SHP77 (cell line): ENCODE measurements around the gene PAX2.
A peak's percentile ranks its signal among the peaks of the same experiment; 100 is the strongest.

Experiments used
- DNase-seq, 2 experiments: peaks; one replicate each; lab custom pipeline; 2025; lab: John Stamatoyannopoulos, UW

The PAX2 gene

DNA sequence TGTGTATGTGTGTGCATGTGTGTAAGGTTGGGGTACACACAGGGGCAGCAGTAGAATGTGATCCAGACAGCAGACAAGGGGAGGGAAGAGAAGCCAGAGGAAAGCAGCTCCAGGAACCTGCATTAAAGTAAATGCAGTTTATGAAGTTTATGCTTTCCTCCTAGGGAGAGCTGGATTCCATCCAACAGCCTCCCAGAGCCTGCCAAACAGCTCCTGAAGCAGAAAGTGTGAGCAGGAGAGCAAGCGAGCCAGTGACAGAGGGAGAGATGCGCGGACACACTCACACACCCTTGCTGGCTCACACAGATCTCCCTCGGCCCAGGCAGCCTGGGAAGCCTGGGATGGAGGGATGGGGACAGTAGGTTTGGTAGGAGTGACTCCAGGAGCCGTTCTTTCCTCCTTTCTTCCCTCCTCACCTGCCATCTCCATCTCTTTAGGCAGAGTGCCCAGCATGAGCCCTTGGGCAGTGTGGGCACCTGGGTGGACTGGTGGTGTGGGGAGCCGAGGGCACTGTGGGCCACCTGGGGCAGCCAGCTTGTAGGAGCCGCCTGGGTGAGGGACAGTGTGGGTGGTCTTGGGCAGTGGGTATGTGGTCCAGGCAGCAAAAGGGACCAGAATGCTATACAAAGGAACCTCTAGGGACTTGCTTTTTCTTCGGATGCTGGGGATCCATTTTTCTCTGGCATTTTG lies 46.1 kb downstream of the PAX2 start:
- DNase-seq, result no peak

DNA sequence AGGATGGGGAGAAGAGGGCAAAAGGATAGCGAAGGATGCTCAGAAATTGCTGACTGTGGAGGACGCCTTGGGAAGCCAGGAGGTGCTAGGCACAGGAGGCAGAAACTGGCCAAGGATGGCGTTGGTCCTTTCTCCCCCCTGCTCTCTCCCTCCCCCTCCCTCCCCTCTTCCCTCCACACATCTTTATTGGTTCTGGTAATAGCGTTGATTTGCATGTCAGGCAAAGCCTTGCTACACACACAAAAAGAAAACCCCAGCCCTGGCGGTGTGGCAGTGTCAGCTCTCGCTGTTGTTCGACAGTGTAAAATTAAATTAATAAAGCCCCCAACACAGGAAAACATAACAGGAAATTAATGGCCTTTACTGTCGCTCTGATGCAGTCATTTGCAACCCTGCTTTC lies 47.2 kb downstream of the PAX2 start:
- no peak for DNase-seq

DNA sequence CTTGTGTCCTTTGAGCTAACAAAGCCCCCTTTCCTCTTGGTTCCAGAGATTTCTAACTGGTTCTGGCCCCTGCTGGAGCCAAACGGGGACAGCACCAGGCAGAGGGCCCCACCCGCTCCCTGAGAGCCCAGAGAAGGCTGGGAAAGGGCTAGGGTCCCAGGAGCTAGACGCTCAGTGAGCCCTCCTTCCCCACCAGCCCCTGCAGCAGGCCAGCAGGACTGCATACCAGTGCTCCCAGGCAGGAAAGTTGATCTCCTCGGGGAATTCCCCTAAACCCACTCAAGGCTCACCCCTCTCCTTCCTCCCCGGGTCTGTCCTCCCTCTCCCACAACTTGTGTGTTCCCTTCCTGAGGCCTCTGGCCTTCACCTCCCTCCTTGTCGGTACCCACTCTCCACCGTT lies 47.7 kb downstream of the PAX2 start:
- DNase-seq, result no peak

DNA sequence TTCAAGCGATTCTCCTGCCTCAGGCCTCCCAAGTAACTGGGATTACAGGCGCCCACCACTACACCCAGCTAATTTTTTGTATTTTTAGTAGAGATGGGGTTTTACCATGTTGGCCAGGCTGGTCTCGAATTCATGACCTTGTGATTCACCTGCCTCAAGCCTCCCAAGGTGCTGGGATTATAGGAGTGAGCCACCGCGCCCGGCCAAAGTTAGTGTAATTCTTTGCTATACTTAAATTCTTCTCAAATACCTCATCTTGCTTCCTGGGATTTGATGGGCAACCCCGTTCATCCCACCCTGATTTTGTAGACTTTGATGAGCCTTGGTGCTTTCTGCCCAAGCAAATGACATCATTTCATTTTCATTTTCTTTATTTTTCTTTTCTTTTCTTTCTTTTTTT lies 54.5 kb downstream of the PAX2 start:
- DNase-seq, result no peak

DNA sequence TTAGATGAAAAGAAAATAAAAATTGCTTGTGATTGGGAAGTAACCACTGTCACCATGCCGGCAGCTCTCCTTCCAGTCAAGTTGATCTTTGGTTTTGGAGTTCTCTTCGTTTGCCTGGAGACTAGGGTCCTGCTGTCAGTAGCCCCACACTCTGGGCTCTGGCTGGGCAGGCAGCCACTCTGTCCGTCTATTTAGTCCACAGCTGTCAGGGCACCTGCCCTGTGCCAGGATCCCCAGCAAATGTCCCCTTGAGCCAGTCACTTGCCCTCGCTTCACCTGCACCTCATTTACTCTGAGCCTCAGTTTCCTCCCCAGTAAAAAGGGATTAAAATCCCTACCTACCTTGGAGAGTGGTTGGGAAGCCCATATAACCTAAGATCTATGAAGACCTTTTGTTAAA lies 55.5 kb downstream of the PAX2 start:
- DNase-seq, result no peak

DNA sequence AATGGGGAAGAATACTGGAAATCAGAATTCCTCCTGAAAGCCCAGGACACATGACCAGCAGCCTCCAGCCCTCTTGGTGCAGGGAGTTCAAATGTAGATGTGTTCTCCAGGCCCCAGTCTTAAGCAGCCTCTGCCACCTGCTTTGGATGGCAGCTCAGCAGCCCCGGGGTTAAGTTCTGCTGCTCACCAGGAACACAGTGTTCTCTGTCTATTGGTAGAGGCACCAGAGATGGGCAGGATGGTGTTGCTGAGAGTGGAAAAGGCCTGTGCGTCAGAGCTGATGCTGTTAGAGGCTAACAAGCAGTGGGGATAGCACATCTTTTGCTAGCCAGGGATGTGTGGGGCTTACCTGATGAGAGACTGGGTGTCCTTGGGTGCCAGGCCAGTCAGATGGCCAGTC lies 56.8 kb downstream of the PAX2 start:
- no peak for DNase-seq

DNA sequence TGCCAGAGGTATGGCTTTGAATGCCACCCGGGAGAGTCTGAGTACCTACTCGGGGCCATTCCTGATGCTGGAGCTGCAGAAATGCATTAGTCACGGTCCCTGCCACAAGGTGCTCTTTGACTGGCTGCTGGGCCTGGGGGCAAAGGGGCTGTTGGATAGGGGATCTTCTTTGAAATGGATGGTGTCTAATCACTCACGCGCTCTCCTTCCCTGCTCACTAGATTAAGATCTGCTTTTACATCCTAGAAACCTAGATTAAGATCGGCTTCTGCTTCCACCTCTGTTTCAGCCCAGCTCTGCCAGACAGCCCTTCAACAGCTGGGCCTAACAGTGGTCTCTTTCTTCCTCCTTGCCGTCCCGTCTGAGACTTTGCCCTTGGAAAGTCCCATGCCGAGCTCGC lies 57.2 kb downstream of the PAX2 start:
- no peak for DNase-seq

DNA sequence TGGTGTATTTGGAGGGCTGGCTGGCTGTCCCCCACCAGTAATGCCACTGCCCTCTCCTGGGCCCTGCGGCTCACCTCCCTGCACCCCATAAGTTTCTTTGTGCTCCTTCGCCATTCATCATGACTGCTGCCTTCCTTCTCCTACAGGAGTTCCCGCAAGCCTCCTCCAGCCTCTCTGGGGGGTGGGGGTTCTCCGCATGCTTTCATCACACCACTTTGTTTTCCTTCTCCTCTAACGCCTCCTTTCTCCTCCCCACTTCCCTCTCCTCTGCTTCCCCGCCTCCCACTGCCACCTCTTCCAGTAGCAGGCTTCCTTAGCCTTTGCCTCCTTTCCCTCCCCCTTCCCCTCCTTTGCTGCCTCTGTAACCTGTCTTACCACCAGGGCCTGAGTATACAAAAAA lies 58.1 kb downstream of the PAX2 start:
- no peak for DNase-seq

DNA sequence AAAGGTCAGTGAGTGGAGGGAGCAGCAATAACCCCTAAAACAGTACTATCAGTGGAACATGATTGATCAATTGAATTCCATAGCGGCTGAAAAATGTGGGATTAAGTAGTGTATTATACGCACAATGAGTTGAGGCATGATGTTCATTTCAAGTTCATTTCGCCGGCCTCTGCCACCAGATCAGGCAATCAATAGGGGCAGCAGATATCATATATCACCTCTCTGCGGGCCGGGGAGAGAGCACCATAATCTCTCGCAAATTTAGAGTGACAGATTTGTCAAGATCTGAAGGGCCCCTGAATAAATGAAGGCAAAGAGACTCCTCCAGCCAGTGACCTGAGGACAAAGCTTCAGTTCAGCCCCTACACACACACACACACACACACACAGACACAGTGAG lies 58.5 kb downstream of the PAX2 start:
- DNase-seq, result no peak

DNA sequence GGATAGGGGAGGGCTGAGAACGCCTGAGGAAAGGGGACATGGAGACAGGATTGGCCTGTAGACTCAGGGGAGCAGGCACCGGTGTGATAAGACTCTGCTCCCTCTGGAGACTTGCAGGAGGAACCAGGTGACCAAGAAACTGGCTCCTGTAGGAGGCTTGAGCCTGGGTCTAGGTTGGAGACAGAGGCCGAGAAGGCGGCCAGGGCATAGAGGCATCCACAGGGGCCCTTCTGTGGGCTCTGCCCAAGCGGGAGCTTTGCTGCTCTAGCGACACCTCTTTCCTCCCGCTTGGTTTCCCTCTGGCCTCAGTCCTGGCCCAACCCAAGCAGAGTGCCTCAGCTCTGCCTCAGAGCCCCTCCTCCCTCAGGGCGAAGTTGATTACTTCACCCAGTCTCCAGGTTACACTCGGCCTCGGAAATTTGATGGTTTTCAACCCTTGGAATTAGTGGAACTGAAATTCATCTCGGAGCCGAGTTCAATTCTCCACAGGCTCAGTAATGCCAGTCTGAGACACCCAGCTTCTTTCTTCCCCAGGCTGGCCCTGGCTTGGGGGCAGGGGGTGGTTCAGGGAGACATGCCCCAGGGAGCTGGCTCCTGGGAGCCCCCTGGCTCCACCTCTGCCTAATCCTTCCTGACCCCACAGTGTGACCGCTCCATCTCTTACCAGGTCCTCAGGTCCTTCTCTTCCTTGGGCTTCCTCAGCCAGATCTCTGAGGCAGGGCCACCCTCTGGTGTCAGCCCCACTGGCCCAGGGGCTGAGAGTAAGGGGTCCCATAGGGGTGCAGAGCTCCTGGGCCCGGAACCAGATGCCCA lies 60.4 kb downstream of the PAX2 start:
- no peak for DNase-seq

DNA sequence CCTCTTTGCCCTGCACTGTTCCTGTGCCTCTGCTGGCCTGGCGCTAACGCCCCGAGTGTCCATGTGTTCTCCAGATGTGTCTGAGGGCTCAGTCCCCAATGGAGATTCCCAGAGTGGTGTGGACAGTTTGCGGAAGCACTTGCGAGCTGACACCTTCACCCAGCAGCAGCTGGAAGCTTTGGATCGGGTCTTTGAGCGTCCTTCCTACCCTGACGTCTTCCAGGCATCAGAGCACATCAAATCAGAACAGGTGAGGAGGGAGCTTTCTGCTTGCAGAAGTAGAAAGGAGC lies 60.9 kb downstream of the PAX2 start:
- DNase-seq, result no peak

DNA sequence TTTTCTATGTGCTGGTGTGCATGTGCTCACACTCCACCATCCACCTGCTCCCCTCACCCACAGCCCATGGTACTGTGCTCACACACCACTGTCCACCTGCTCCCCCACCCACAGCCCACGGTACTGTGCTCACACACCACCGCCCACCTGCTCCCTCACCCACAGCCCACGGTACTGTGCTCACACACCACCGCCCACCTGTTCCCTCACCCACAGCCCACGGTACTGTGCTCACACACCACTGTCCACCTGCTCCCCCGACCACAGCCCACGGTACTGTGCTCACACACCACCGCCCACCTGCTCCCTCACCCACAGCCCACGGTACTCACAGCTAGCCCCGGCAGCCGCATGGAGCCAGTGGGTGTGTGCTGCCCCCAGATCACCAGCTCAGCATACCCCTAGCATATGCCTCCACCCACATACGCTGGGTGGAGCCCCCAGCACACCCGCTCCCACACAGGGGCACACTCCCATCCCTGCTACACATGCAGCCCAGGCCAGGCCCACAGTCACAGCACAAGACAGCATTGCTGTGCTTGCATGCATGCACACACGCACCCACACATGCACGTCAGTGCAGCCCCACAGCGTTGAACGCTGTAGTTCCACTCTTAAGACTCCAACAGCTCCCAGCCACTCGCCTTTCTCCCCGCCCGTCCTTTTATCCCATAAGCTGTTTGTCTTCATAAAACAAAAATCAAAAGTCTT lies 62.0 kb downstream of the PAX2 start:
- DNase-seq, result no peak

DNA sequence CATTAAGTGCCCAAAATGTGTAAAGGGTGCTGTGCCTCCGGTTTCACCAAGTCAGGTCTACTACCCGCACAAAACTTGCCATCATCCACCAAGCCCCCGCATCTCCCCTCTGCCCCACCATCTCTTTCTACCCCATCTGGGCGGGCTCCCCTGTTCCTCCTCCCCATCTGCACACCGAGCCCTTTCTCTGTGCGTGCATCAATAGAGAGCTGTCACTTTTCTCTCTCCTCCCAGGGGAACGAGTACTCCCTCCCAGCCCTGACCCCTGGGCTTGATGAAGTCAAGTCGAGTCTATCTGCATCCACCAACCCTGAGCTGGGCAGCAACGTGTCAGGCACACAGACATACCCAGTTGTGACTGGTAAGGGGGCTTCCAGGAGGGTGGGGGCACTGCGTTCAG lies 63.5 kb downstream of the PAX2 start:
- no peak for DNase-seq

DNA sequence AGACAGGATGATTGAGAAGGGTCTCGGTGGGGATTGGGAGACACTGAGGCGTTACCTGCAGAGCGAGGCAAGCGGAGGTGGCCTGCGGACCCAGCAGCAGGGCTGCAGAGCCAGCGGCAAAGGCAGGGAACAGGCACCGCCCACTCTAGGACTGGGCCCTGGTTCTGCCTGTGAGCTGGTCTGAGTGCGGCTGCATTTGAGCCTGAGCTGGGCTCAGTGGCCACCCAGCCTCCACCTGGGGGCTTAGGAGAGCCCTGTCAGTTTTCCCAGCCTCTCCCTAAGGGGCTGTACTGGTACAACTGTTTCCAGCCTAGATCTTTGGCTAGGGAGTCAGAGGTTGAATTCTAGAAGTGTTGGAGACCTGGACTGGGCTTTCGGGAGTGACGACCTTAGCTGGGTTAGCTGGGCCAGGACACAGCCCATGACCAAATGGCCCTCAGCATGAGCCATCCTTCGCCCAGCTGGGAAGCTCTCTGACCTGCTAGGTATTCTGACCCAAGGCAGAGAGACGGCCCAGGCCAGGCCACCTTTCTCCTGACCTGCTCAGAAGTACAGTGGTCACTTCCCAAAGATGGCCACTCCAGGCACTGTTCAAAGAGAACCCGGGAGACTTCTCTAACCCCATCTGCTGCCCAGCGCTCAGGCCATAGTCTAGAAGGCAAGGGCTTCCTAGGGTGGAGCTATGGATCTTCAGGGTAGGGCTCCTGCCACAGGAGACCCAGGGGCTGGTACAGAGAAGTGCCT lies 64.9 kb downstream of the PAX2 start:
- no peak for DNase-seq

DNA sequence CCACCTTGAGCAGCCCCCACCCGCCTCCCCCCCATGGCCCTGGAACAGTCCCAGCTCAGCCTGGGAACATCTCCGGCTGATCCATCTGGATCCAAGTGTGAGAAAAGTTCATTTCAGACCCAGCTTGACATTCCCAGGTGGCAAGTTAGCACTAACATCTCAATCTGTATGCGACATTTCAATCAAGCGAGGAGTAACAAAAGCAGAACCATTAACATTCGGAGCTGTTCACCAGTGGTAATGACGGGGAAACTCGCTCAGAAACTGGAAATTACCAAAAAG lies 65.4 kb downstream of the PAX2 start:
- no peak for DNase-seq

DNA sequence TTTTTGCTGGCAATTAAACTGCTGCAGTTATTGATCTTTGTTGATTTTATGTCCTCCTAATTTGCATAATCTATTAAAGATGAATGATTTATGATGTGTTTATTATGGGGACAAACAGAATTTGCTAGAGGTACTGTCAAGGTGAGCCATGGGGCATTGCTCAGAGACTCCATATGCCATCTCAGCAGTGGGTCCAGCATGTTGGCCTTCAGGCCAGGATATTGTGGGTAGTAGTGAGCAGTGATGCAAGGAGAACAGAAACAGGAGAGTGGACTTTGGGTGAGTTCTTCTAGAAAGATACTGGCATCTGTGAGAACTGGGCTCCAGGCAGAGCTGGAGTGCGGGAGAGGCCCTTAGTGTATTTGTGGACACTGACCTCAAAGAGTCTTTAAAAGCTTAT lies 65.9 kb downstream of the PAX2 start:
- no peak for DNase-seq

DNA sequence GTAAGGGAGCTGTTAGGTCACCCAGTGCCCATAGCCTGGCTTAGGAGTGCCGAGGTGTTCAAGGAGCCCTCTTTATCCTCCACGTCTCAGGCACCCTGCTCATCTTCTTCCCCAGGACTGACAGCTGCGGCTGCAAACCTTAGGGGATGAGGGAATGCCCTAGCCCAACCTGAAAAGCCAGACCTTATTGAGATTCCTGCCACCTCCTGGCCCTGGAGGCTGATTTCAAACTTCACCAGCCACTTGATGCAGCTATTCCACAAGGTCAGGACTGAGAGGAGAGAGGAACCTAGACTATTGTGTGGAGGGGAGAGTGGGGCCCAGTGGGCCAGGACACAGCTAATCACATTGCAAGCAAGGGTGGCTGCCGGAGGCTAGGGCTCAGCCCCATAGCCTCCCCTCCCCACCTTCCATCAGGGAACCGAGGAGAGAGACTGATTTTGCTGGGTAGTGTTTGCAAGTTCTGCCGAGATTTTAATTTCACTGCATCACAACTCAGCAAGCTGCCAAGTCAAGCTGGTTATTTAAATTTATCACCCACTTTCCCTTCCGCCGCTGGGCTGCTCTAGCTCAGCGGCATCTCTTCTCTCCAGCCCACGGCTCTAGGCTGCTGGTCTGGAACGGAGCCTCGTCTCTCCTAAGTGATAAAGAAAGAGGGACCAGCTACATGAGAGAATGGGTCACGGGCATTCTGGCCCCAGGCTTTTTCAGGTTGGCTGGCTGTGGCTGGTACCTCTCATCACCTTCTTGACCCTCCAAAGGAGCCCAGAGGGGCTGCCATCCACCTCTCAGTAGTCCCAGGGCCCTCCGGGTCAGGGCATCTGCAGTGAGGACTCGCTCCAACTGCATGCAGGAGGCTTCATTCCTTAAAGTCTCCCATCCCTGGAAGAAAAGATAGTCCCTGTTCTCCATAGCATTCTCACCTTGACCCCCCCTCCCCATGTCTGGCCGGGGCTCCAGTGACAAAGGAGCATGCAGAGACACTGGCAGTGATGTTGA lies 66.7 kb downstream of the PAX2 start:
- DNase-seq, result no peak

DNA sequence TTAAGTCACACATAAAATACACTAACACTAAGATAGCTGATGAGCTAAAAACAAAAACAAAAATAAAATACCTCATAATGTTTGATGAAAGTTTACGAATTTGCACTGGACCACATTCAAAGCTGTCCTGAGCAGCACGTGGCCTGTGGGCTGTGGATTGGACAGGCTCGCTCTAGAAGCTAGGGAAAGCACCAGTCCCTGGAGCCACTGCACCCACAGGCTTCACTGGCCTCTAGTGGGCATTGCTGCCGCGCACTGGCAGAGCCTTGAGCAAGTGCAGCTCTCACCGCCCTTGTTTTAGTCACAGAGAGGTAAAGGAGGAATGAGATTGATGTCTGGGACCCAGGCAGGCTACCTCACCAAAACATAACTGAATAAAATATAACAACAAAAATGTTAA lies 67.6 kb downstream of the PAX2 start:
- DNase-seq, result no peak

DNA sequence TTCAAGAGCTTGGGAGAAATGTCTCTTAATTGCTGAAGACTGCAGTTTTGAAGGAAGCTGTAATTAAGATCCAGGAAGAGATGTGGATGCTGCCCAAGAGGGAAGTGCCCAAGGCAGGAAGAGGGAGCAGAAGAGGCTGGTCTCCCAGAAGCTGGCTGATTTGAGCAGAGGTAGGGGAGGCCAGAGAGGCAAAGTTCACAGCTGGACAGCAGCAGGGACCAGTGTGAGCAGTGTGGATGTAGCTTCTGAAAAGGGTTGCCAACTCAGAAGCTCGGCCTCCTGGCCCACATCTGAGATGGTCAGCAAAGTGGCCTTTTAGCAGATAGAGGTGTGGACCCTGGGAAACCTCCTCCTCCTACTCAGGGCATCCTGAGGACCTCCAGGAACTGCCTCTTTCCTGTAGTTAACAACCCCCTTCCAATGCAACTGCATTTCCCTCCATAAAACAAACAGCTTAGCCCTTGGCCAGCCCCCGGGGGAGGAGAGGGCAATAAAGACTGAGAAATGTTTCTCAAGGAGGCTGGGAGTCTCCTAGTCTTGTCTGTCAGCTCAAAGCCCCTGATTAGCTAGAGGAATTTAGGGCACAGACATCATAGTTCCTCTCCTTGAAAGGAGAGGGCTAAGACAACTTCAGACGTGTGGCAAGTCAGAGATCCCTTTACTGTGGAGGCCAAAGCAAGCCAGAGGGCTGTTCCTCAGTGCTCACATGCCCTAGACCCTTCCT lies 69.5 kb downstream of the PAX2 start:
- DNase-seq, result no peak

DNA sequence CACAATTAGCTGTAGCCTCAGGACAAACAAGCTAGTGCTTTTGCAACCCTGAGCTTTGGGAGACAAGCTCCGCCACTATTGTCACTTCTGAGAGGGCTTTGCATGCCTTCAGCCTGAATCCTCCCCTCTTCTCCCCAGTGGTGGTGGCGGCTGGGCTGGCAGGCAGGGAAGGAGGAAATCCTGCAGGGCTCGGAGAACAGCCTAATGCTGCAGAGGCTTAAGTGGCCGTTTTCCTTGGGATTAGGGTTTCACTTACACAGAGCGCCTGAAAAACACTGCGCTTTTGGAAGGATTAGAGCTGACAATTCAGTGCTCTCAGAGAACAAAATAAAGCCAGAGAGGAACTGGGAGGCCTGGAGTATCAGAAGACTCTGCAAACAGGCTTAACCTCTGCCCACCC lies 71.3 kb downstream of the PAX2 start:
- no peak for DNase-seq

DNA sequence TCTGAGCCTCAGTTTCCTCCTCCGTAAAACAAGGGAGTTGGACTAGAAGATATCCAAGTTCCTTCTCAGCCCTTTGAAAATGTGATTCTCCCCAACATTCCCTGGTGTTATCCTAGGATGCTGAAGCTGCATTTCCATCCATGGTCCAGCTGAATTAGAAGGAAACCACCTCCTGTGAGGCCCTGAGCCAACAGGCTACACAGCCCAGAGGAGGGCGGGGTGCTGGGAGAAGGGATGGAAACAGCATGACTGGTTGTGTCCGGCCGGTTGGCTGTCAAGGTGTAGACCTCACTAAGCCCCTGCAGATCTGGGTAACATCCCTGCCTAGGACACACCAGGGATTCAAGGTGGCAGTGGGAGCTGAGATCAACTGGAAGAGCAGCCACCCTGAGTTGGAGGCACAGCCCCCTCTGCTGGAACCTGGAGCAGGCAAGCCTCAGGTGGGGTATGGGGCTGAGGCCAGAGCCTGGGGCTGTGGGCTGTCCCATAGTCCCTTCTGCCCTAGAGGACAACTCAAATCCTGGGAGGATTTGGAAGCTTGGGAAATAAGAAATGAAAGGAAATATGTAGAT lies 72.0 kb downstream of the PAX2 start:
- DNase-seq, result peak in 1 of 2 experiments; percentile 17
